GM23338 (cell line): ENCODE measurements around the gene RPP25.

Source experiments
- EZH2 ChIP-seq: fragments of 200-600 bp; sonication (generic); IDR thresholded peaks from one replicate; pipeline ENCODE4 v1.8.0; 2017; ENCODE audit warnings: antibody characterized with exemption, mild to moderate bottlenecking, low read depth; ENCODE audit not compliant: unreplicated experiment
- TF ChIP-seq, protein P1 (sequence below), 2 experiments: fragments of 200-600 bp in 1 of 2; sonication (generic) in 1 of 2; conservative IDR thresholded peaks; 2 replicates each; pipeline versions ENCODE4 v1.5.1 to v1.6.1; 2016 to 2017; ENCODE audit warnings: antibody characterized with exemption in 2 of 2, low read depth in 2 of 2, mild to moderate bottlenecking in 2 of 2, moderate library complexity in 1 of 2

DNA sequence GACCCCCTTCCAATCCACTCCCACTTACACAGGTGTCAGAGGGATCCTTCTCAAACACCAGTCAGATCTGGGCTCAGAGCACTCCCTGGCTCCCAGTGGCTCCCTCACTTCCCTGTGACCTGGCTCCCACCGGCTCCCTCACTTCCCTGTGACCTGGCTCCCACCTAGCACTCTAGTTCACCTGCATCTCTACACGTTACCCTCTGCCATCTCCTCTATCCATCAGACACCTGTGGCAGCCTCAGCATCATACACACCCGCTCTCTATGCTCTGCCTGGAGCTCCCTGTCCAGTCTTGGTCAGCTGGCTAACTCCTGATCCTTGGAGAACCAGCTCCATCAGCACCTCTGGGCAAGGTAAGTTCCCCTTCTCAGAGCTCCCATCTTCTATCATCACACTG lies 5.6 kb downstream of the RPP25 start:
- TF ChIP-seq, protein P1, sequence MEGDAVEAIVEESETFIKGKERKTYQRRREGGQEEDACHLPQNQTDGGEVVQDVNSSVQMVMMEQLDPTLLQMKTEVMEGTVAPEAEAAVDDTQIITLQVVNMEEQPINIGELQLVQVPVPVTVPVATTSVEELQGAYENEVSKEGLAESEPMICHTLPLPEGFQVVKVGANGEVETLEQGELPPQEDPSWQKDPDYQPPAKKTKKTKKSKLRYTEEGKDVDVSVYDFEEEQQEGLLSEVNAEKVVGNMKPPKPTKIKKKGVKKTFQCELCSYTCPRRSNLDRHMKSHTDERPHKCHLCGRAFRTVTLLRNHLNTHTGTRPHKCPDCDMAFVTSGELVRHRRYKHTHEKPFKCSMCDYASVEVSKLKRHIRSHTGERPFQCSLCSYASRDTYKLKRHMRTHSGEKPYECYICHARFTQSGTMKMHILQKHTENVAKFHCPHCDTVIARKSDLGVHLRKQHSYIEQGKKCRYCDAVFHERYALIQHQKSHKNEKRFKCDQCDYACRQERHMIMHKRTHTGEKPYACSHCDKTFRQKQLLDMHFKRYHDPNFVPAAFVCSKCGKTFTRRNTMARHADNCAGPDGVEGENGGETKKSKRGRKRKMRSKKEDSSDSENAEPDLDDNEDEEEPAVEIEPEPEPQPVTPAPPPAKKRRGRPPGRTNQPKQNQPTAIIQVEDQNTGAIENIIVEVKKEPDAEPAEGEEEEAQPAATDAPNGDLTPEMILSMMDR (conservative IDR thresholded peaks at IDR 0.05; ENCODE audit: low read depth in 2 of 2) = no peak
- TF ChIP-seq EZH2 = no peak
